Upper lobe of right lung (tissue), 1 donor: ENCODE data around the gene HOXB1. TPM values are rescaled to one million over a fixed set of nuclear protein-coding genes. Genes with fewer than 3 reads are reported as not detected.

Experiments
- ATAC-seq: fragments of 200-7000 bp; cut with Tn5 transposase; one replicate; pipeline ENCODE4 v1.9.1; 2020; ENCODE audit warnings: mild to moderate bottlenecking, moderate library complexity
- DNase-seq: peaks from one replicate; pipeline ENCODE4 v3.0.0-alpha.2; 2020
- H3K27ac ChIP-seq: fragments of 200-600 bp; one replicate; pipeline ENCODE4 v1.8.0; 2022
- H3K27me3 ChIP-seq: fragments of 200-600 bp; one replicate; pipeline ENCODE4 v1.8.0; 2022; ENCODE audit warnings: mild to moderate bottlenecking
- H3K36me3 ChIP-seq: fragments of 200-600 bp; one replicate; pipeline ENCODE4 v1.8.0; 2022
- H3K4me1 ChIP-seq: fragments of 200-600 bp; one replicate; pipeline ENCODE4 v1.8.0; 2022
- H3K4me3 ChIP-seq: fragments of 200-600 bp; one replicate; pipeline ENCODE4 v1.8.0; 2022; ENCODE audit warnings: mild to moderate bottlenecking
- H3K9me3 ChIP-seq: fragments of 200-600 bp; one replicate; pipeline ENCODE4 v1.8.0; 2022
- intact Hi-C: fragments of 100-400 bp; cut with DNase I; formaldehyde crosslinking; loops from one replicate; pipeline ENCODE4 v1.11.0; 2022
- total RNA-seq: library from RNA; stranded (reverse); fragmentation: NEBNext Ultra II Directional; extraction: Animal tissue kit (Norgen Biotek cat#: 25700); gene quantifications from one replicate; pipeline ENCODE4 v1.2.1, GENCODE V29; 2021
- TF ChIP-seq, protein P1 (sequence below): fragments of 200-600 bp; IDR thresholded peaks from one replicate; pipeline ENCODE4 v1.8.0; 2022; ENCODE audit warnings: antibody characterized with exemption
- donor health status: DM: no; HTN: yes; CAD: no; lungs with severe emphysema.

HOXB1 gene
- total RNA-seq, 1 donor from 2014 or later, result not detected

DNA sequence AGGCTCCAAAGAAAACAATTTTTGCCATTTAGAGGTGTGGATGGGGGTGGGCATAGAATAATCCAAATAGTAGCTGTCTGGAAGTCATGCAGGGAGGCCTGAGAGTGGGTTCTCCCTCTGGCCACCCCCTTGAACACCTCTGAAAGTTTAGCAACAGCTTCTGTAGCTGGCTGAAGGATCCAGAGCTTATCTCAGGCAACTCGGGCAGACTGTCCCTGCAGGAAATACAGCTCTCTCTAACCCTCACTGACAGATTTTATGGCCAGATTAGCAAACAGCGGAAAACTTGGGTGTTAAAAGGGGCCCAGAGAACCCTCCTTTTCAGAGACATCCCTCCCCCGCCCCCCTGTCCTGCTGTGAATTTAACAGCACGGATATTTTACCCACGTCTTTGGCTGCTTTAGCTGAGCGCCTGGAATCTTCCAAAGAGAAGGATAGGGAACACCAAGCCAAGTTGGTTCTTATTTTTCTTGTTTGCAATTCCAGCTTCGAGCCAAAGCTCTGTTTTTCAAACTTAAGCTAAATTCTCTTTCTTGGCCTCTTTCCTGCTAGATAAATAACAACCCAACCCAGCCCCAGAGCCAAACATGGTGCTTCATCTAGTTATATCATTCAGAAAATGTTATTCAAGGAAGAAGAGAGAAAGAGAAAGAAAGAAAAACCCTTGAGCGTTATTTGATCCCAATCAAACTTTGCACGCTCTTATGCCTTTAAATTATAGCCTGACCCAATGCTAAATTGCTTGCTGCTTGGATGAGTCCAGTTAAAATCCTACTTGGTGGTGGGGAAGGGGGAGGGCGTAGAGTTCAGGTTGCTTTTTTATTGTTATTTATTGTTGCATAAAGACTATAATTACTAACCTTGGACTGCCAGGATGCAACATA is 16.4 kb upstream of the HOXB1 start:
- Histone ChIP-seq H3K4me3 (peak overlapping the region; percentile 35), H3K27ac (peak overlapping the region; percentile 67), H3K36me3 (no peaks in the 10 kb centered on the region), H3K9me3 (no peaks in the 10 kb centered on the region), H3K4me1 (peaks cover 8% of the 10 kb centered on the region), H3K27me3 (peaks cover 56% of the 10 kb centered on the region)
- intact Hi-C loops, result no loop called here
- ATAC-seq, result no peak
- DNase-seq, result no peak
- TF ChIP-seq, protein P1, sequence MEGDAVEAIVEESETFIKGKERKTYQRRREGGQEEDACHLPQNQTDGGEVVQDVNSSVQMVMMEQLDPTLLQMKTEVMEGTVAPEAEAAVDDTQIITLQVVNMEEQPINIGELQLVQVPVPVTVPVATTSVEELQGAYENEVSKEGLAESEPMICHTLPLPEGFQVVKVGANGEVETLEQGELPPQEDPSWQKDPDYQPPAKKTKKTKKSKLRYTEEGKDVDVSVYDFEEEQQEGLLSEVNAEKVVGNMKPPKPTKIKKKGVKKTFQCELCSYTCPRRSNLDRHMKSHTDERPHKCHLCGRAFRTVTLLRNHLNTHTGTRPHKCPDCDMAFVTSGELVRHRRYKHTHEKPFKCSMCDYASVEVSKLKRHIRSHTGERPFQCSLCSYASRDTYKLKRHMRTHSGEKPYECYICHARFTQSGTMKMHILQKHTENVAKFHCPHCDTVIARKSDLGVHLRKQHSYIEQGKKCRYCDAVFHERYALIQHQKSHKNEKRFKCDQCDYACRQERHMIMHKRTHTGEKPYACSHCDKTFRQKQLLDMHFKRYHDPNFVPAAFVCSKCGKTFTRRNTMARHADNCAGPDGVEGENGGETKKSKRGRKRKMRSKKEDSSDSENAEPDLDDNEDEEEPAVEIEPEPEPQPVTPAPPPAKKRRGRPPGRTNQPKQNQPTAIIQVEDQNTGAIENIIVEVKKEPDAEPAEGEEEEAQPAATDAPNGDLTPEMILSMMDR, result no peak

DNA sequence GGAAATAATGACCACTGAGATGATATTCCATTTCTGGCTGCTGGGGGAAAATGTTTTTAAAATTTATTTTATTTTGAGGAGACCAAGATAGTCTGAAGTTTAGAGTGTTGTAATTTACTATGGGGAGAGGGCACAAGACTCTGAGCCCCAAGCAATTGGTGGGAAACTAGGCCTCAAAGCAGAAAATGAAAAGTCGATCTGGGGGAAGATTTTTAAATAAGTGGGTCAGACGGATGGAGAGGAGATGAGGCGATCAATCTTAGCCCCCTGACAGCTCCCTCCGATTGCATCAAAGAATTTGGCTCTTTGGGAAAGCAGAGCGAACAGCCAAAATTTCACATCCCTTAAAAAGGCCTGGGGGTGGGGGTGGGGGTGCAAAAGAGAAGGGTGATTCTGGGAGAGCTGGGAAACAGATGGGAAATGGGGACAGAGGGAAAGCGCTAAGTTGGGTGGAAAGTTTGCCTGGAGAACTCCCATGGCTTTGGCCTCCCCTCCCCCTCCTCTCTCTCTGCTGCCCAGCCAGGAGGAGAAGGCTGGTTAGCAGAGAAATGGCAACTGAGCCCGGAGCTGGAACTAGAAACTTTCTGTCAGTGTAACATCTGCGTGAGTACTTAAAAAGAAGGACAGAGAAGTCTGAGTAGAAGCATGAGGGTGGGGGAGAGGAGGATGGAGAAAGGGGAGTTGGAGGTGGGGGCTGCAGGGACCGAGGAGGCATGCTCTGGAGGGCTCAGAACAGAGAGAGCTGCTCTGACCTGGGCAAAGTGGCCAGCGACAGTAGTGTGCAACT is 15.5 kb upstream of the HOXB1 start:
- no peaks in the 10 kb centered on the region for H3K36me3 ChIP-seq
- H3K27ac ChIP-seq, result peak overlapping the region; percentile 58
- H3K27me3 ChIP-seq, result peaks cover 64% of the 10 kb centered on the region
- no peak for ATAC-seq
- intact Hi-C loops, result no loop called here
- TF ChIP-seq, protein P1, result no peak
- peak overlapping the region; percentile 35 for H3K4me3 ChIP-seq
- H3K4me1 ChIP-seq, result peaks cover 8% of the 10 kb centered on the region
- DNase-seq, result no peak
- H3K9me3 ChIP-seq, result no peaks in the 10 kb centered on the region

DNA sequence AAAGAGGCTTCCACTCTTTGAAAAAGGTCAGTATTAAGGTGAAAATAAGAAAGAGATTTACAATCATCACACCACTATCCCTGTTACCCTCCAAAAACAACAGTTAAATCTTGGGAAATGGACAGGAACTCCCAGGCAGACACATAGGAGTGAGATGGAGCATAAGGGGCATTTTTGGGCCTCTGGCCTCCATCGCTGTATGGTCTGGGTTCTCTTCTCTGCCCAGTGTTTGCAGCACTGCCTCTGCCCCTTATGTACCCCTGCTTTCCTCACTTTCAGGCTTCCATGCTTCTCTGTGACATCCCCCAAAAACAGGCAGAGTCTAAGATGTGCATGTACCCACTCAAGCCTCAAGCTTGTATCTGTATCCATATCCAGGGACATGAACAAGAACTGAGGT is 14.7 kb upstream of the HOXB1 start:
- Histone ChIP-seq H3K9me3 (no peaks in the 10 kb centered on the region), H3K36me3 (no peaks in the 10 kb centered on the region), H3K27ac (peak overlapping the region; percentile 89), H3K4me1 (peaks cover 8% of the 10 kb centered on the region), H3K27me3 (peaks cover 66% of the 10 kb centered on the region), H3K4me3 (no peak overlapping the region)
- intact Hi-C loops, result no loop called here
- DNase-seq (no peak), ATAC-seq (no peak)
- TF ChIP-seq, protein P1, result no peak

DNA sequence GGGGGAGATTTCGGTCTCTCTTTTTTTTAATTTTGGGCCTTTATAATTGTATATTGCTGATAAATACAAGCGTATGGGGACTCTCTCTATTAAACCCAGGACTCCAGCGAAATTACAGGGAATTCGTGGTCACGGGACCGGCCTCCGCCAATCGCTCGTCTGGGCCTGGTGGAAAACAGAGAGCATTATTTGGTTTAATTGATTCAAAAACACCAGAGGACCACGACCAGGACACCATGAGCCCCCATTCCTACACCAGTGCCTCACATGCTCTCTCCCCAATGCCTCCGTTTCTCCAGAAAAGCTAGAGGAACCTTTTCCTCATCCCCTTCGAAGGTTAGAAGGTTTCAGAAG is 14.2 kb upstream of the HOXB1 start, which contains the start of gene HOXB2:
HOXB2 (minus strand) TSS at position 88 of the 354 bp plus-strand sequence. CDS start 198 bp downstream, outside the sequence.
- ATAC-seq (no peak), DNase-seq (no peak)
- intact Hi-C loops, result no loop called here
- no peaks in the 10 kb centered on the region for H3K36me3 ChIP-seq
- H3K27ac ChIP-seq, result peak within 1 kb of the TSS; percentile 89
- no peaks in the 10 kb centered on the region for H3K9me3 ChIP-seq
- H3K4me1 ChIP-seq, result peaks cover 8% of the 10 kb centered on the region
- peak within 1 kb of the TSS; percentile 62 for H3K4me3 ChIP-seq
- TF ChIP-seq, protein P1, result no peak
- peaks cover 66% of the 10 kb centered on the region for H3K27me3 ChIP-seq

DNA sequence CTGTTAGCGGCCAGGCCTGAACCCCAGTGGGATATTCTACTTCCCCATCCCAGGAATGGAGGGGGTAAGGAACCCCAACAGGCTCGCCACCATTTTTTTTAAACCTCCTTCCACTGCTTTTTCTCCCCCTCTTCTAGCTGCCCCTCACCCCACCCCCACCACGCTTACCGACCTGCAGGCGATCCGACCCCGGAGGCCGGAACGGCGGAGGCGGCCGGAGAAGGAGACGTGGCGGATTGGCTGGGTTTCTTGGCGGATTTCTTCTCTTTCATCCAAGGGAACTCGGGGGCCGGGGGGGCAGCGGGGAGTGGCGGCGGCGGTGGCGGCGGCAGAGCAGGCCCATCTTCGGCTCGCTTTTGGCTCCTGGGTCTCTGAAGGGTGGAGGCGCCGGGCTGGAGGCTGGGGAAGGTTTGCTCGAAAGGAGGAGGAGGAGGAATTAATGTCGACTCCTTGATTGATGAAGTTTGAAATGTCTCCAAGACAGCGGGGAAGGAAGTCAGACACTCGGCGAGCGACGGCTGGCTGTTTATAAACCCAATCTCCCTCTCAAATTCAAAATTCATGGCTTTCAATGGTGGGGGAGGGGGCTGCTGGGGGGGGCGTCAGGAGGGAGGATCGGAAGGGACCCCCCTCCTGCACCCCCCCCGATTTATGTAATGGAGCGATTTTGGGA is 13.7 kb upstream of the HOXB1 start:
- ATAC-seq (peak; percentile 59), DNase-seq (peak; percentile 81)
- intact Hi-C loops, result no loop called here
- no peaks in the 10 kb centered on the region for H3K9me3 ChIP-seq
- TF ChIP-seq, protein P1, result no peak
- H3K4me1 ChIP-seq, result peaks cover 8% of the 10 kb centered on the region
- H3K27me3 ChIP-seq, result peaks cover 68% of the 10 kb centered on the region
- H3K4me3 ChIP-seq, result peak overlapping the region; percentile 62
- H3K27ac ChIP-seq, result peak overlapping the region; percentile 89
- H3K36me3 ChIP-seq, result no peaks in the 10 kb centered on the region
